HCT116 (cell line): ENCODE results near the gene ZIC4.

ENCODE experiments used
- CBX3 ChIP-seq: IDR thresholded peaks from 2 replicates; pipeline ENCODE4 v1.6.1; 2012; ENCODE audit warnings: low read depth
- CTCF ChIP-seq, 3 experiments: fragments of 200-600 bp in 1 of 3; sonication (generic) in 1 of 3; IDR thresholded peaks in 2 of 3; conservative IDR thresholded peaks in 1 of 3; 2 replicates each; pipeline ENCODE4 v1.5.1; 2012 to 2017; ENCODE audit warnings: low read depth in 2 of 3, low read length in 2 of 3, antibody characterized with exemption in 1 of 3, borderline replicate concordance in 1 of 3, control low read depth in 1 of 3, mild to moderate bottlenecking in 1 of 3, mixed read lengths in 1 of 3, mixed run types in 1 of 3, moderate library complexity in 1 of 3; ENCODE audit not compliant: insufficient read depth in 1 of 3
- EZH2 ChIP-seq: fragments of 200-600 bp; sonication (generic); IDR thresholded peaks from 2 replicates; pipeline ENCODE4 v1.6.1; 2017; ENCODE audit warnings: antibody characterized with exemption, mixed run types
- EZH2phosphoT487 ChIP-seq: fragments of 200-600 bp; IDR thresholded peaks from 2 replicates; pipeline ENCODE4 v1.6.1; 2018; ENCODE audit warnings: antibody characterized with exemption, borderline replicate concordance
- JUND ChIP-seq: IDR thresholded peaks from 2 replicates; pipeline ENCODE4 v1.6.1; 2012
- MAX ChIP-seq: IDR thresholded peaks from 2 replicates; pipeline ENCODE4 v1.6.1; 2012
- POLR2A ChIP-seq: IDR thresholded peaks from 2 replicates; pipeline ENCODE4 v1.7.0; 2011; ENCODE audit warnings: borderline replicate concordance; ENCODE audit not compliant: insufficient read depth, insufficient read length; ENCODE audit errors: extremely low read depth
- POLR2AphosphoS5 ChIP-seq: IDR thresholded peaks from 2 replicates; pipeline ENCODE4 v1.6.1; 2011; ENCODE audit warnings: mild to moderate bottlenecking, low read depth, low read length, moderate library complexity
- REST ChIP-seq: IDR thresholded peaks from 2 replicates; pipeline ENCODE4 v1.6.1; 2012; ENCODE audit warnings: low read depth
- SIN3A ChIP-seq: IDR thresholded peaks from 2 replicates; pipeline ENCODE4 v1.6.1; 2012; ENCODE audit warnings: low read depth
- TCF7L2 ChIP-seq: IDR thresholded peaks from 2 replicates; pipeline ENCODE4 v1.7.0; 2011; ENCODE audit warnings: borderline replicate concordance, inconsistent platforms; ENCODE audit not compliant: insufficient read depth, insufficient read length; ENCODE audit errors: extremely low read depth
- ZBTB33 ChIP-seq: IDR thresholded peaks from 2 replicates; pipeline ENCODE4 v1.6.1; 2011; ENCODE audit warnings: mild to moderate bottlenecking, low read length, moderate library complexity; ENCODE audit not compliant: insufficient replicate concordance; ENCODE audit errors: extremely low read depth
- ZFX ChIP-seq: fragments of 450-650 bp; IDR thresholded peaks from 2 replicates; pipeline ENCODE4 v1.6.1; 2017
- ZNF274 ChIP-seq: fragments of 200-500 bp; sonication (Bioruptor generic); IDR thresholded peaks from 2 replicates; pipeline ENCODE4 v1.6.1; 2014; ENCODE audit warnings: mild to moderate bottlenecking, low read depth, low read length, inconsistent platforms

- TF ChIP-seq EZH2phosphoT487 (no peak), CTCF (IDR thresholded peaks at IDR 0.05 in 2 of 3, conservative IDR thresholded peaks at IDR 0.05 in 1 of 3; ENCODE audit: borderline replicate concordance in 1 of 3, insufficient read depth in 1 of 3, low read depth in 2 of 3, low read length in 2 of 3) (no peak), ZNF274 (no peak), POLR2A (no peak), EZH2 (no peak), TCF7L2 (no peak), POLR2AphosphoS5 (no peak), JUND (no peak), REST (no peak), MAX (no peak), ZFX (no peak), CBX3 (no peak), ZBTB33 (no peak), SIN3A (no peak)
These were observed 25.4 kb upstream of the ZIC4 start for GRCh38 chr3:147431751-147432150.
